Renal cortical epithelial cell (primary cell): ENCODE measurements around the gene SYTL3. TPM values are rescaled to one million over a fixed set of nuclear protein-coding genes. Genes with fewer than 3 reads are reported as not detected.

Experiments
- DNase-seq: peaks from one replicate; pipeline ENCODE4 v3.0.0-alpha.2; 2011; ENCODE audit warnings: low read depth
- total RNA-seq: library from RNA; depleted of rRNA; stranded (reverse); fragments of >200 nt; gene quantifications from 2 replicates; pipeline ENCODE4 v1.2.3, GENCODE V29; 2014

Gene SYTL3
- total RNA-seq, 1 donor from 2014 or later: 10.3 TPM

DNA sequence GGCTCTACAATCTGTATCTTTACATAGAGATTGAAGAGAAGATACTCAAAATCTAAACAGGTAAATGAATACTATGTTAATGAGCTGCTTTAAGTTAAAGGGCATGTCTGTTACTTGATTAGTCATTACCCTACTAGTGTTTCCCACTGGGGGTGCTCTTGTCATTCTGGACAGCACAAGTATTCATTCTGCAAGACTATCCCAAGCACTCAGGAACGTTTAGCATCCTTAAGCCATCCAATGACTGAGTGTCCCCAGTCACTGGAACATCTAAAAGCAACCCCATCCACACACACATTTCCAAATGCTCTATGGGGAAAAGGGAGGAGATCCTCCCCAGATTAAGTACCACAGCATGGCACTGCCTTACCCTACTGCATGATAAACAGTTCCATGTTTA lies 143.6 kb downstream of the SYTL3 start:
- DNase-seq: peak; percentile 75

DNA sequence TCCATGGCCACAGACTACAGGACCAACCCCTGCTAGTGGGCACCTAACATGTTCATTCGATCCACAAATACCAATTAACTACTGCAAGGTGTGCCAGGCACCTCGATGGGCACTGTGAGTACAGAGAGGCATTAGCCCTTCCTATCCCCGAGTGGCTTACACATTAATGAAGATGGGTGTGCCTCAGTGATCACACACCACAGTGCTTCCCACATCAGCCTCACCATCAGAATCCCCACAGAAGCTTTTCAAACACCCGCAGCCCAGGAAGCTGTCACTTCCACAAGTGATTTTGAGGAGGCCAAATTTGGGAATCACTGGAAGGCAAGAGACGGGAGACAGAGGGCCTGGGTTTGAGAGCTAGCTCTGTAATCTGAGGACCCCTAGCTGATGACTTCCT lies 145.7 kb downstream of the SYTL3 start:
- peak; percentile 49 for DNase-seq

DNA sequence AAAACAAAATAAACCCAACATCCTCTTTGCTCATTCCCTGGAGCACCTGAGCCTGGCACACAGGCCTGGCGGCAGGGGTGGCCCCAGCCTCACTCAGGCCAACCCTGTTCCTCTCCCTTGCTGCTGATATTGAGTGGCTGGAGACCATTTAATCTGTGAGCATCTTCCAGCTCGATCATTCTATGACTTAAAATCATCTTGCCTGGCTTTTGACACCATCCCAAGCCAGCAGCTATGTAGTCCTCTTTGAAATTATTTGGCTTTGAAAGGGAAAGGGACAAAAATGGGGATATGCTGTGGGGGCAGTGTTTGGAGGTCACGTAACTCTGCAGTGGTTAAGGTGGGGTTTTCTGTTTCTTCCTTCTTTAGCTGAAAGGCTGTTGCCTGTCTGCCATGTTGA lies 146.5 kb downstream of the SYTL3 start:
- no peak for DNase-seq

DNA sequence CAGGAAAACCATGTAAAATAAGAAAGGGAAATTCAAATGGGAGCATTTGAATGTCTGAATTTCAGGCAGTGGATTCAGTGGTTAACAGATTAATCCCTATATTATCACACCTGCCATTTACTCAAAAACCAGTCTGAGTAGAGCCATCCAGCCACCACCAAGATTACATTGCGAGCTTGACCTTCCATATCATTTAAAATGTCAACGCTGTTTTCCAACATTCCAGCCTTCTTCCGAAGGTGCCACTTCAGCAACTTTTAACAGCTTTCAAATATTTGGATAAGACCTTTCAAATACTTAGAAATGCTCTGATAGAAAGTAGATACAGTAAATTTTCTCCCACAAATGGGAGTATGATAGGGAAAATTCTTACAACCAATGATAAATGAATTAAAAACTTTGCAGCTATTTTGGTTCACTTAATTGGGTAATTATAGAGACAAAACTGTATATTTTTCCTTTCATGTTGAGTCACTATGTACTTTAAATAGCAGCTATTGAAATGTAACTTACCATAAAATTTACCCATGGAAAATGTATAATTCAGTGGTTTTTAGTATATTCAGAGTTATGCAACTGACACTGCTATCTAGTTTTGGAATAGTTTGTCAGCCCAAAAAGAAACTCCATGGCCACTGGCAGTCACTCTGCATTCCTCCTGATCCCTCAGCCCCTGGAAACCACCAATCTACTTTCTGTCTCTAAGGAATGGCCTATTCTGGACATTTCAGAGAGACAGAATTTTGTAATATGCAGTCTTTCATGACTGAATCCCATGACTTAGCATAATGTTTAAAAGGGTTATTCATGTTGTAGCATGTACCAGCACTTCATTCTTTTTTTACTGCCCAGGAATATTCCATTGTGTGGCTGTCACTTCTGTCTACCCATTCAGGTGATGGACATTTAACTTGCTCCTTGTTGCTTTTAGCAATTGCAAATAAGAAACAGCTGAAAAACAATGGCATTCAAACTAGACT lies 147.8 kb downstream of the SYTL3 start:
- DNase-seq: peak; percentile 38

DNA sequence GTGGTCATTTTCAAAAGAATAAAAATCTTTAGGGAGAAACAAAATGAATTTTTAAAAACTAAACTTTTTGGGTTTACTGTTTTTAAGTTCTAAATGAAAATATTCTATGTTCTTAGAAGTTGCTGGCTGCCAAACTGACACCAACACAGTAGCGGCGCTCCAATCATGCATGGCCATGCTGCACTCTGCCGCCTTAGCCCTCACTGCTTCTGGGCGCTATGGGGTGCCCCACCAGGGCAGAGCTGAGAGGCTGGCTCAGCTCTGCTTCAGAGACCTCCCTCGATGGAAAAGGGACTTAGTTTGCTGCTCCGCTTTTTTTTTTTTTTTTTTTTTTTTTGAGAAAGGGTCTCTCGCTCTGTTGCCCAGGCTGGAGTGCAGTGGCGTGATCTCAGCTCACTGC lies 148.5 kb downstream of the SYTL3 start:
- no peak for DNase-seq

DNA sequence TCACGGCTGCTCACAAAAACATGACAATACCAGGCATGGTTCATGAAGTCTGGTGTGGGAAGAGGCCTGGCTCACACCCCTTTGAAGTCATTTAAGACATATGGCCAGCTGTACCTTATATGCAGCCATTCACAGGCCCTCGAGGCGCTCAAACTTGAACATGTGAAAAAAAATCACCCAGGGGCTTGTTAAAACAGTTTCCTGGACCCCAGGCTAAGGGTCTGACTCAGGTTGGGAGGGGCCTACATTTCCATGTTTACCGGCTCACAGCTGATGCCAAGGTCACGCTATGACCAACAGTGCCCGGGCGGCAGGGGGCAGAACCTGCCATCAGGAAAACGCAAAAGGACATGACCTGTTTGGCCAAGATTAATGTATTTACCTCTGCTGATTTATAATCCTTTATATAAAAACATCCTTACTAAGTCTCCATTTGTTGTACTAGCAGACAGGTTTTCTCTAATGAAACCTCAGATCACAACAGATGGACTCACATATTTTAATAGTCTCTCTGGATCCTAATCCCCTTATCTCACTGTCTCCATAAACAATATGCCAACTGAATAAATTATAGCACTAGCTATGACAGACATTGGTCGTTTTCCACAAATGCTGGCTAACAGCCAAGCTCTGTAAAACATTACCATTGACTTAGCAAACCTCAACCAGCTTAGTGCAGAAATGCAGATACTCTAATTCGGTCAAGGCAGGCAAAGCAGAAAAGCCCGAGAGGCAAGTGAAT lies 149.4 kb downstream of the SYTL3 start:
- DNase-seq: peak; percentile 90

DNA sequence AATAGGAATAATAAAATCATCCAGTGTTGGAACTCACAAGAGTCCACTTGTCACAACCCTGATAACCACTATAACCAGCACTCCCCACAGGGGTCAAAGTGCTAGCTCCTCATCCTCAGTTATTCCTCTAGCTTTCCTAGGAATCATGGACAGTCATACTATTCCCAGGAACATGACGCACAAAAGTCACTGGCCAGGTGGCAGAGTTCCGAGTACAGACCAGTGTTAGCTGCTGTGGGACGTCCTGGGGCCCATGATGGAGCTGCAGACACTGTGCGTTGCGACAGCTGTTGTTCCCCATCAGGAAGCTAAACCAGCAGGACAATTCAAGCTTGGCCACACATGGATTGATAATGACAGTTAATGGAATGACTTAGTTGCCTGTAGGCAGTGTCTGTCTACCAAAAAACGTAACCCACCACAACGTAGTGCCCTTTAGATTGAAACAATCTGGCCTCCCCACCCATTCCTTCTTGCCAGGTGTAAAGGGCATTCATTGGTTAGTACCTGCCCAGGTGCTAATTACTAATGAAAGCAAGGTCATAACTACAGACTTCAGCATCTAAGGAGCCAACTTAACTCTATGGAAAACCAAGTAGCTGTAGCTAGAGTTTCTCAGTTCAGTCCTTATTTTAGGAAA lies 151.9 kb downstream of the SYTL3 start:
- DNase-seq: no peak

DNA sequence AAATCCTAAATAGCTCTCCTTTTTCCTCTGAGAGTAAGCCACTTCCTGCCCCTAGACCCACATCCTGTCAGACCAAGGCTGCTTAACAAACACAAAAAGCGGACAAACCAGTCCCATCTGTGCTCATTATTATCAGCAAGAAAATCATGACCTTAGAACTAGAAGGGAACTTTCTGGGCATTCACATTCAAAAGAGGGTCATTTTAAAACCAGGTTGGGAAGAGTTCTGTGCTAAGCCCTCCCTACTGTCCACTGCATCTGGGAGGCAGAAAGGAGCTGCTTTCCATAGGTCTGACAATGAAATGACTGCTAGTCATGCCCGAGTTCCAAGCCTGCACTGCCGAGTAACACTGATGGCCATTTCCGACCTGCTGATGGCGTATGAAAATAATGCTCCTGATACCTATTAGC lies 153.9 kb downstream of the SYTL3 start:
- DNase-seq: peak; percentile 28

DNA sequence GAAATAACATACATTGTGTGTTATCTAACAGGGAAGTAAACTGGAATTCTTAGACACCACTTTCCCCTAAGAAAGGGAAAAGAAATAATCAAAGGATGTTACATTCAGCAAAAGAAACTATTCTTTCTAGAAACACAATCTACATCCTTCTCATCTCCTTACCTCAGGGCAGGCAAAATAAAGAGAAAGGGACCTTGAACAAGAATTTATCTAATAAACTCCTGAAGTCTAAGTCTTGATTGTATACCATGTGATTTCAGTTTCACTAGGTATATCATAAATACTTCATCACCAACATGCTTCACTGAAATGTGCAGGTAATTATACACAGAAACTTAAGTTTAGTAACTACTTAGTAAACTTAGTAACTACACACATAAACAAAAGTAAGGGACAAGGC lies 154.4 kb downstream of the SYTL3 start:
- no peak for DNase-seq

DNA sequence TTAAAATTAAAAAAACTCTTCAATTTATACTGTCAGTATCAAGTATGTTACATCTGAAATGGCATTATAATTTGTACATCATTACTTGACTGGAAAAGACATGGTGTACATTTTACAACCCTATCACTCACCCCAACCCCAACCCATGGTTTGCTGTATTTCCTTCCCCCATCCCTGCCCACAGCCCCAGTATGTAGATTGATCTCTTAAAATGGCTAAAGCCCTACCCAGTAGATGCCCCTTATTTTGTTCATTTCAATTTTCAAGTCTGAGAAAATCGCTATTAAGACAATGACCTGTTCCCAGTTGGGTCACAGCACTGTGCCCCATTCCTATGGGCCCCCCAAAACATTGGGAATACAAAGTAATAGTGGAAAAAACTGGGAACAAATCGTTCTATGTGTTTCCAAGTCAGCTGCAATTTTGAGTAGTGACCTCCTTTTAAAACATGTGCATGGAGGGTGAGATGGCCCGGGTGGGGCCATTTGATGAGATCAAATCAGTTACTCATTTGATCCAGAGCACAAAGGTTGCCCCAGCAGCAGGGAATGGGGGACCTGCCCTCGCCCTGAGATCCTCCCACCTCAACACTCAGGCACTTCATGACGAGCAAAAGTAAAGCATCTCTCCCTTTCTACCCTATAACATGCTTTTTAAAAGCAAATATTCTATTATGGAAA lies 156.0 kb downstream of the SYTL3 start:
- no peak for DNase-seq

DNA sequence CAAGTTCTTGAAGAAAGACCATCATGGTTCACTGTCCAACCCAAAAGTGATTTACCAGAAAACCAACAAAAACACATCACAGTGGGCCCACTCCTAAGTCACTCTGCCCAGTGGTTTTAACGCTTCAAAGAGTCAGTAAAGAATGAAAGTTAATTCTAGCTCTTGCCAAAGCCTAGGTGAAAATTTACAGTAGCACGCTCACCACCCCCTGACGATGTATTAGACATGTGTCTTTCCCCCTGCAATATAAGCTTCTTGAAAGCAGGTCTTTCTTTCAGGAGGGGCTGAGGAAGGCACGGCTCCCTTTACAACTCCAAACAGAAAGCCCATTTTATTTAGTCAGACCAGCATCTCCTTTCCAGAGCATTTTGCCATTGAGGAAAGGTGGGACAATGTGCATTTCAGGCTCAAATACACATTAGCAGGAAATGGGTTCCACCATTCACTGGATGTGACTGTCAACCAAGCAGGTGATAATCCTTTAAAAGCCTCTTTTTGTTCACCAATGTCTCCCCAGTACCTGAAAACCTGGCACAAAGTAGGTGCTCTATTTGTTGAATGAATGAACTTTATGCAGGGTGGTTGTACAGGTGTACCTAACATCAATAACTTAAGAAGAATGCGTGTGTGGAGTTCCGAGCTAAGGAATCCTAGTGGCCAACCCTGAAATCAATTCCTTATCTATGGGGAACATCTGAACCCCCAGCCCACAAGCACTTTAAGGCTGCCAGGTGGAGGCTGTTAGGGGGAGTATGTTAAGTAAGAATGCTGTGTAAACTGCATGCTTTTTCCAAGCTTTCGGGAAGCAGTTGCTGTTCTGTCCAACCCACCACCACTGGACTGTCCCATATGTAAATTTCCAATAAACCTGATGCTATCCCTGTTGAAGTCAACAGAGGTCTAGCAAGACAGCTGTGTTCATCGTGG lies 157.9 kb downstream of the SYTL3 start:
- DNase-seq: peak; percentile 55

DNA sequence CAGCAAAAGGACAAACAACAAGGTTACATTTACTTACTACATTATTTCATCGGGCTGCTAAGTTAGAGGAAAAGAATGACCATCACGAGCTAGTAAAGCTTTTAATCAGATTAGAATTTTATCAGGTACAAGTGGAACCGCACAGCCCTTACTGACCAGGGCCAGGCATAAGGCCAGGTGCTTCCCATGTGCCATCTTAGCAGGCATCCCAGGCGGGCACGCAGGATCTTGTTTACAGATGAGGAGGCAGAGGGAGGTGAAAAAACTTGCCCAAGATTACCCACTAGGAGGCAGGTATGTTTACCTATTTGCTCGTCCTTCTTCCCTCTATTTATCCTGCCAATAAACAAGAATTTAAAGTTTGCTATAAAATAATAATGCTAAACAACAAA lies 158.6 kb downstream of the SYTL3 start:
- DNase-seq: no peak

DNA sequence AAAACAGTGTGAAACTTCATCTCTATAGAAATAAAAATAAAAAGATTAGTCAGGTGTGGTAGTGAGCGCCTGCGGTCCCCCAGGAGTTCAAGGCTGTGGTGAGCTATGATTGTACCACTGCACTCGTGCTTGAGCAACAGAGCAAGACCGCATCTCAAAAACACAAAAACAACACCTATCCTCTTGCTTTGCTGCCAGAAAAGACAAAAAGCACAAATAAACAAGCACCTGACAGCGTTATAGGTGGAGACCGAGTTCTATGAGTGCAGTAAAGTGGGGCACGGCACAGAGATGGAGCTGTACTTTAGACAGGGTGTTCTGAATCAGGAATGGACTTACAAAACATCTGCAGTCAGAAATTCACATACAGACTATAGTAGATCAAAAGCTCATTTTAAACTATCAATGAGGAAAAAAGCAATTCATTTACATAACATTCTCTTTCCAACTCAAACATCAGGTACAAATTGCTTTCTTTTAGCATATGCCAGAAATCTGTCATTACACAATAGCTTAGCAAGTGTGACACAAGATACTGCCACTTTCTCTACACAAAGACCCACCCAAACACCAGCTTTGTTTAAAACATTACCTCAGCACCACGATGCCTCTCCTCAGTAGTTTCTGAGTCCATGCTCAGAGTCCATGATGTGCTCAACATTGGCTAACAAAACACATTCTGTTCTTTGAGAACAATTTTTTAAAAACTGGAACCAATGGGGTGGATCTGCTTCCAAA lies 159.3 kb downstream of the SYTL3 start:
- peak; percentile 88 for DNase-seq

DNA sequence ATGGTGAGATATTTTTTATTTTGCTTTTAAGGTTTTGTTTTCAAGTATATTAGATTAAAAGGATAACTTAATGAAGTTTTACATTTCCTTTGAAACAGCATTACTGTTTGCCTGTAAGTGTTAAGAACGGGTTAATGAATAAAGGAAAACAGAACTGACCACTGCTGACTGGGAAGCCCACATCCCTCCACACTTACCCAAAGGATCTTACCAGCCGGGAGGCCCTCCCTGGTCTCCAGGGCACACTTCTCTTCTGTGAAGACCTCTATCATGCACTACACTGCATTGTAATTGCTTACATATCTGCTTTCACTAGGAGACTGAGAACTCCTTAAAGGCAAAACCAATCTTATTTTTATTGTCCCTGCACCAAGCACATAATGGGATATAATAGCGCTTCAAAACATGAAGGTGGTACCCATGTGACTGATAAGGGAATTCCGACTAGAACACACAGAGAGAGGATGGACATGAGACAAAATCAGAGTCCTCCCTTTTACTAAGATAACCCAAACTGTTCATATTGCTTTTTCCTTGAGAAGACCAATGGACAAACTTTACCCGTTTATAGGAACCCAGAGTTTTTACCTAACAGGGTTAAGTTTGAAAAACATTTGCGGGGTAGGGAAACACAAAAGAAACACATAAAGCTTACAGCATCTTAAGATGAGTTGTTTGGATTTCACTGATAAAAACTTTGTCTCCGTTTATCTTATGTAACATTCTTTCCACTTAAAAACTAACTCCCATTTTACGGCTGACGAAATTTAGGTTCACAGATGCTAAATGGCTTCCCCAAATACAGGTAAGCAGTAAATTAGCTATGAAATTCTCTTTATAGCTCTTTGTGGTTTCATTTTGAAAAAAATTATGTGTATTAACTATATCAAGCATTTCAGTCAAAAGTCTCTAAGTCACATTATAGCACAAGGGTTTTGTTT lies 160.6 kb downstream of the SYTL3 start:
- DNase-seq: peak; percentile 51

DNA sequence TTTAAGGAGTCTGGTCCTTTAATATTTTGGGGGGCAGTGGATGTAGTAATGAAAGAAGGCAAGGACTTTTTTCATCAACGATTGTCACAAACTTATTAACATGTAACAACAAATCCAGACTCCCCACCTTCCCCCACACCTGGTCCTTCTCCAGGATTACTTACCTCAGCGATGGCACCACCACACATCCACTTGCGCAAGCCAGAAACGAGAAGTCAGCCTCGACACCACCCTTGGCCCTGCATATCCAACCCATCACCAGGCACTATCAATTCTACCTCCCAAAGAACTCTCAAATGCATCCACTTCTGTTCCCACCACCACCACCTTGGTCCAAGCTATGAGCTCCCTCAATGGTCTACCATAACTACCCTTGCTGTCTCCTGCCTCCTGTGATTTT lies 162.8 kb downstream of the SYTL3 start:
- DNase-seq: no peak

DNA sequence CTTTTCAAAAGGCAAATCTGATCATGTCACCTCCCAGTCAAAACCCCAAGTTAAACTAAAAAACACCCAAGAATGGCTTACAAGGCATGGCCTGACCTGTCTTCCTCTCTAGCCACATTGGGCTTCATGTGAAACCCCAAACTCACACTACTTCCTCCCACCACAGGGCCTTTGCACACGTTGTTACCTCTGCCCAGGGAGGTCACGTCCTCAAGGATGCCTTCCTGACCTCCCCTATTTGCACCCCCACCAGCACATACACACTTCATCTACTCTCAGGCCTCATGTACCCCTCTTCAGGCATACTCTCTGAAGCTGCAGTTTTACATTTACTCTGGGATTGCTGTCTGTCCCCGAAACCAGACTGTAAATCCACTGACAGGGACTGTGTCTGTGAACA lies 163.2 kb downstream of the SYTL3 start:
- no peak for DNase-seq
